Measurements from ENCODE around the gene ACTA1.

- TF ChIP-seq CTCF (IDR thresholded peaks at IDR 0.05) (no peak), POLR2A (IDR thresholded peaks at IDR 0.05) (no peak)
Measured at GRCh38 chr1:229409616-229410369, 24.1 kb downstream of the ACTA1 start.
